MCF 10A (cell line): ENCODE data around the gene ARL6IP4. TPM values are rescaled to one million over a fixed set of nuclear protein-coding genes. Genes with fewer than 3 reads are reported as not detected.
A peak's percentile ranks its signal among the peaks of the same experiment; 100 is the strongest.

Experiments
- BruUV-seq: library from RNA; stranded (reverse); fragments of 400-500 nt; replicated peaks from 2 replicates; lab custom pipeline; 2021; lab: Mats Ljungman, UMichigan
- CTCF ChIA-PET: fragments of 300-600 bp; sonication (Branson Sonifier 250); formaldehyde crosslinking; extraction: SDS; loops from one replicate; lab custom pipeline; 2021; ENCODE audit warnings: antibody characterized with exemption, inconsistent platforms; lab: Yijun Ruan, JAX
- POLR2A ChIA-PET: fragments of 300-600, 350-650 bp; sonication (Branson Sonifier 250); formaldehyde crosslinking; extraction: SDS; loops from one replicate; lab custom pipeline; 2020; ENCODE audit warnings: antibody characterized with exemption, inconsistent platforms; lab: Yijun Ruan, JAX
- DNase-seq: peaks from one replicate; pipeline ENCODE4 v3.0.0-alpha.2; 2018; ENCODE audit not compliant: unreplicated experiment
- H3K27ac Mint-ChIP-seq: one replicate; pipeline ENCODE4 v1.8.0; 2022; ENCODE audit warnings: mild to moderate bottlenecking, low read depth, mixed read lengths; ENCODE audit not compliant: unreplicated experiment
- H3K27me3 Mint-ChIP-seq: one replicate; pipeline ENCODE4 v1.8.0; 2022; ENCODE audit warnings: mixed read lengths; ENCODE audit not compliant: insufficient read depth, unreplicated experiment
- H3K36me3 Mint-ChIP-seq: one replicate; pipeline ENCODE4 v1.8.0; 2022; ENCODE audit warnings: mild to moderate bottlenecking, moderate library complexity, mixed read lengths; ENCODE audit not compliant: insufficient read depth, unreplicated experiment
- H3K4me1 Mint-ChIP-seq: one replicate; pipeline ENCODE4 v1.8.0; 2022; ENCODE audit warnings: mixed read lengths; ENCODE audit not compliant: insufficient read depth, unreplicated experiment
- H3K4me3 Mint-ChIP-seq: one replicate; pipeline ENCODE4 v1.8.0; 2022; ENCODE audit warnings: mild to moderate bottlenecking, moderate library complexity, mixed read lengths; ENCODE audit not compliant: unreplicated experiment
- H3K9me3 Mint-ChIP-seq: one replicate; pipeline ENCODE4 v1.8.0; 2022; ENCODE audit warnings: mixed read lengths; ENCODE audit not compliant: unreplicated experiment
- intact Hi-C: fragments of 100-400 bp; cut with micrococcal nuclease; formaldehyde crosslinking; loops from 2 replicates; pipeline ENCODE4 v1.14.1; 2022
- total RNA-seq: library from RNA; stranded (reverse); gene quantifications from 2 replicates; pipeline ENCODE4 v1.2.3, GENCODE V29; 2022
- TF ChIP-seq, protein P1 (sequence below): fragments of 200-600 bp; IDR thresholded peaks from one replicate; pipeline ENCODE4 v1.8.0; 2022; ENCODE audit warnings: antibody characterized with exemption, mild to moderate bottlenecking; ENCODE audit not compliant: unreplicated experiment

Gene ARL6IP4
- total RNA-seq, 1 experiment from 2014 or later, result 198 TPM

DNA sequence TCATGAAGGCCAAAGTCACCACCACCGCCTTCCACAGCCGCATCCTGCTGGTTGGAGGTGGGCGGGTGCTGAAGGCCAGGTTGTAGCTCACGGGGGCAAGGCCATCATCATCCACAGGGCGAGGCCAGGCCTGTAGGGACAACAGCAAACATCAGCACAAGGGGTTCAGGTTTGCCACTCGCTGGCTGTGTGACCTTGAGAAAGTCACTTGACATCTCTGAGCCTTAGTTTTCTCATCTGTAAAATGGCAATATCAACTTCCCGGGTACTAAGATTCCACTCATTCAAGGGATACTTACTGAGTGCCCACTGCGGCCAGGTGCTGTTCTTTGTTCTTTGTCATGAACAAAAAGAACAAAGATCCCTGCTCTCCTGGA is 20.3 kb upstream of the ARL6IP4 start:
- no peaks in the 10 kb centered on the region for H3K4me1 Mint-ChIP-seq
- intact Hi-C loops, result no loop called here
- H3K27ac Mint-ChIP-seq, result no peak overlapping the region
- CTCF ChIA-PET, result interaction anchor here (1.3 to 2.3 kb wide), 2 partner anchors 8 to 100 kb away, joined by 3 to 7 read pairs; no protein-coding TSS in a partner anchor
- POLR2A ChIA-PET, result no interaction called here
- no peaks in the 10 kb centered on the region for H3K9me3 Mint-ChIP-seq
- no peaks in the 10 kb centered on the region for H3K27me3 Mint-ChIP-seq
- DNase-seq, result no peak
- TF ChIP-seq, protein P1, sequence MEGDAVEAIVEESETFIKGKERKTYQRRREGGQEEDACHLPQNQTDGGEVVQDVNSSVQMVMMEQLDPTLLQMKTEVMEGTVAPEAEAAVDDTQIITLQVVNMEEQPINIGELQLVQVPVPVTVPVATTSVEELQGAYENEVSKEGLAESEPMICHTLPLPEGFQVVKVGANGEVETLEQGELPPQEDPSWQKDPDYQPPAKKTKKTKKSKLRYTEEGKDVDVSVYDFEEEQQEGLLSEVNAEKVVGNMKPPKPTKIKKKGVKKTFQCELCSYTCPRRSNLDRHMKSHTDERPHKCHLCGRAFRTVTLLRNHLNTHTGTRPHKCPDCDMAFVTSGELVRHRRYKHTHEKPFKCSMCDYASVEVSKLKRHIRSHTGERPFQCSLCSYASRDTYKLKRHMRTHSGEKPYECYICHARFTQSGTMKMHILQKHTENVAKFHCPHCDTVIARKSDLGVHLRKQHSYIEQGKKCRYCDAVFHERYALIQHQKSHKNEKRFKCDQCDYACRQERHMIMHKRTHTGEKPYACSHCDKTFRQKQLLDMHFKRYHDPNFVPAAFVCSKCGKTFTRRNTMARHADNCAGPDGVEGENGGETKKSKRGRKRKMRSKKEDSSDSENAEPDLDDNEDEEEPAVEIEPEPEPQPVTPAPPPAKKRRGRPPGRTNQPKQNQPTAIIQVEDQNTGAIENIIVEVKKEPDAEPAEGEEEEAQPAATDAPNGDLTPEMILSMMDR, result no peak
- no peaks in the 10 kb centered on the region for H3K36me3 Mint-ChIP-seq
- H3K4me3 Mint-ChIP-seq, result no peak overlapping the region
- no TSS peak for BruUV-seq

DNA sequence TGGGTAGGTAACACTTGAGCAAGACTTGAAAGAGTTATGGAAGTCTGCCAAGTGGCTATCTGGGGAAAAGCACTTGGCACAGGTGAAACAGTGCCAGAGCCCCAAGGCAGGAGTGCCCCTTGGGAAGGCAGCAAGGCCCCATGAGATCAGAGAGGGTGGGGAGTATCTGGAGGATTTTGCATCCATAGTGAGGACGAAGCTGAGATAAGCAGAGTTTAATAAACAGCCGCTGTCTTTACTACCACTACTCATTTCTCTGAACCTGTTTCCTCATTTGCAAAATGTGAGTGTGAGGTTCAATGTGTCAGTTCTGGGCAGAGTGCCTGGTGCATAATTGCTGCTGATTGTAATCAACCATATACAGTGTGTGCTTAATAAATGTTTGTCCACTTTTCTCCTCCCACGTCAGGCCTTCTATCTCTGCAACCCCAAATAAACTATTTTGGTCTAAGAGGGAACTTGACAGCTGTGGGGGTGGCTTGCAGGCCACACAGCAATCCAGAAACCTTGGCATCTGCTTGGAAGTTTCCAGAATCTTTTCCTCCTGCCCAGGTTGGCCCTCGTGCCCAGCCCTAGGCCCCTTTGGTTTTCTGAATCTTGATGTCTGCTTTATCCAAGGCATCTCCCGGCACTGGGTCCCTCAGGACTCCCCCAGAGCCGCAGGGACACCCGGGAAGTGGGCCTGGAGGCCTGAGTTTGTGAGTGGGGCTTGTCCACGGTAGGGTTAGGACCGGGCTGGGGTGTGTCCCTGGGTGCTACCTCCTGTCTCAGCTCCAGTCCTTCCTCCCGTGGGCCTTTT is 18.8 kb upstream of the ARL6IP4 start:
- Mint-ChIP-seq H3K9me3 (no peaks in the 10 kb centered on the region), H3K27ac (no peak overlapping the region), H3K4me3 (no peak overlapping the region), H3K4me1 (no peaks in the 10 kb centered on the region), H3K36me3 (no peaks in the 10 kb centered on the region), H3K27me3 (no peaks in the 10 kb centered on the region)
- ChIA-PET CTCF (interaction anchor here (0.7 to 2.3 kb wide), 4 partner anchors 9 to 102 kb away, joined by 3 to 7 read pairs (median 4); no protein-coding TSS in a partner anchor), POLR2A (interaction anchor here (0.5 to 1.0 kb wide), 5 partner anchors 17 to 180 kb away, joined by 3 to 4 read pairs (median 3); no protein-coding TSS in a partner anchor)
- BruUV-seq, result no TSS peak
- intact Hi-C loops, result no loop called here
- peak; percentile 67 for DNase-seq
- TF ChIP-seq, protein P1, result no peak

DNA sequence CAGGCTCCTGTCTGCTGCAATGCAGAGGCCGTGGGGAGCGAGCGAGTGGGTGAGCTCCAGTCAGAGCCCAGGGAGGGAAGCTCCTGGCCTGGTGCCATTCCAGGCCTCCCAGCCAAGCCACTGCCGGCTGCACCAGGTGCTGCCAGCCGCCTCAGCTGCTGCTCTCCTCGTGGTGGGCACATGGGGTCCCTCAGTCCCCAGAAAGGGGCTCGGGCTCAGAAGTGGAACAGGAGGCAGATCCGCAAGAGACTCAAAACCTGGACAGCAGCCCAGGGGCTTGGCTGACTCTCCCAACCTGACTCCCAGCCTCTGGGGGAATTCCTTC is 16.6 kb upstream of the ARL6IP4 start:
- no peak for DNase-seq
- ChIA-PET POLR2A (interaction anchor here (0.8 kb wide), 1 partner anchor 76 kb away, joined by 5 read pairs; no protein-coding TSS in a partner anchor), CTCF (interaction anchor here (0.6 to 3.9 kb wide), 6 partner anchors 10 to 287 kb away, joined by 3 to 15 read pairs (median 4); no protein-coding TSS in a partner anchor)
- H3K27me3 Mint-ChIP-seq, result no peaks in the 10 kb centered on the region
- no peak overlapping the region for H3K27ac Mint-ChIP-seq
- no TSS peak for BruUV-seq
- no peak overlapping the region for H3K4me3 Mint-ChIP-seq
- intact Hi-C loops, result no loop called here
- no peaks in the 10 kb centered on the region for H3K9me3 Mint-ChIP-seq
- no peaks in the 10 kb centered on the region for H3K36me3 Mint-ChIP-seq
- H3K4me1 Mint-ChIP-seq, result no peaks in the 10 kb centered on the region
- TF ChIP-seq, protein P1, result no peak

DNA sequence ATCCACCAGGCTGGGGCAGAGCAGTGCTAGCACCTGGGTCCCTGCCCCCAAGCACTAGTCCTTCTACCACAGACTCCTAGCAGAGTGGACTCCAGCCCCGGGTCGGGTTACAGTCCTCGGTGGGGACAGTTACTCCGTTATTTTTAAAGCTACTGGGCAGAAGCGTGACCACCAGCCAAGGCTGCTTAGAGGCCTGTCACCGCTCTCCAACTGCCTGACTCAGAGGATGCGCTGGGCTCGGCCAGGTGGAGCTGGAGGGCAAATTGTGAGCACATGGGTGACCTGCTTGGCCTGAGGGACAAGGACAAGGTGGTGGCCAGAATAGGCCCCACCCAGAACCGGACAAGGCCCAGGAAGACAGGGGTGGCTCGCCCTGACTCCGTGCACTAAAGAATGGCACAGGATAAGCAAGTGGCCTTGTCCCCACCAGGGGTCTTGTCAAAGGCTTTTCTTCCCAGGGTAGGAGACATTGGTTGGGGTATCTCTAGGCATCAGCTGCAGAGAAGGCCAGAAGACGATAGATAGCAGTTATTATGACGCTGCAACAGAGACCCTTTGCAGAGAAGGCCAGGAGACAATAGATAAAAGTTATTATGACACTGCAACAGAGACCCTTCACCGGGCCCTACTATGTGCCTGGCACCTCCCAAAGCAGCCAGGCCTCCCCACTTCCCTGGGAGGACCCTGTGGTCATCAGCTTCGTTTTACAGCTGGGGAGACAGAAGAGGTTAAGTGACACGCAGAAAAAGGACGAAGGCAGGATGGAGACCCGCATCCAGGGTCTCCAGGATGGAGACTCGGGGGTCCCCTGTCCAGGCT is 15.8 kb upstream of the ARL6IP4 start:
- ChIA-PET POLR2A (interaction anchor here (0.6 to 2.1 kb wide), 6 partner anchors 71 to 463 kb away, joined by 3 to 10 read pairs (median 4); no protein-coding TSS in a partner anchor), CTCF (interaction anchor here (0.5 to 3.9 kb wide), 9 partner anchors 11 to 286 kb away, joined by 3 to 15 read pairs (median 4); partner anchors contain the start of gene VPS37B)
- Mint-ChIP-seq H3K4me1 (no peaks in the 10 kb centered on the region), H3K9me3 (no peaks in the 10 kb centered on the region), H3K36me3 (no peaks in the 10 kb centered on the region), H3K27ac (no peak overlapping the region), H3K27me3 (no peaks in the 10 kb centered on the region), H3K4me3 (peak overlapping the region; percentile 59)
- BruUV-seq, result no TSS peak
- TF ChIP-seq, protein P1, result no peak
- no peak for DNase-seq
- intact Hi-C loops, result no loop called here
